ENCODE results near the gene GRPEL1. TPM values are rescaled to one million over a fixed set of nuclear protein-coding genes. Genes with fewer than 3 reads are reported as not detected.

Gene GRPEL1
- total RNA-seq, 1 donor from 2014 or later, result 21.0 TPM

DNA sequence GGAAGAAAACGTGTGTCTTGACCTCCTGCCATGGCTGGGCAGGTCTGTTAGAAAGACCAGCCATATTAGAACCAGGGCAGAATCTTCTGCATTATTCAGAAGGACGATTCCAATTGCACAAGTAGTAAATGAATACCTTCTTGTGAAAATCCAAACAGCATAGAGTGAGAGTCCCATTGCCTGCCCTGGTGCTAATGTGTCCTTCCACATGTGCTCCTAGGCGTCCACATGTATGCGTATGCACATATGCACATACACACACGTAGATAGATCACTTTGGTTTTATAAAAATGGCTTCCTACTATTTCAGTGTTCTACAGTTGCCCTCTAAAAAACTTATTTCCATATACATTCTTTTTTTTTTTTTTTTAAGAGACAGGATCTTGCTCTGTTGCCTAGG lies 10.2 kb upstream of the GRPEL1 start:
- no peak overlapping the region for H3K4me2 ChIP-seq
- TF ChIP-seq EZH2phosphoT487 (IDR thresholded peaks at IDR 0.05) (no peak), EZH2 (IDR thresholded peaks at IDR 0.05) (no peak)
- TF ChIP-seq, protein P1, sequence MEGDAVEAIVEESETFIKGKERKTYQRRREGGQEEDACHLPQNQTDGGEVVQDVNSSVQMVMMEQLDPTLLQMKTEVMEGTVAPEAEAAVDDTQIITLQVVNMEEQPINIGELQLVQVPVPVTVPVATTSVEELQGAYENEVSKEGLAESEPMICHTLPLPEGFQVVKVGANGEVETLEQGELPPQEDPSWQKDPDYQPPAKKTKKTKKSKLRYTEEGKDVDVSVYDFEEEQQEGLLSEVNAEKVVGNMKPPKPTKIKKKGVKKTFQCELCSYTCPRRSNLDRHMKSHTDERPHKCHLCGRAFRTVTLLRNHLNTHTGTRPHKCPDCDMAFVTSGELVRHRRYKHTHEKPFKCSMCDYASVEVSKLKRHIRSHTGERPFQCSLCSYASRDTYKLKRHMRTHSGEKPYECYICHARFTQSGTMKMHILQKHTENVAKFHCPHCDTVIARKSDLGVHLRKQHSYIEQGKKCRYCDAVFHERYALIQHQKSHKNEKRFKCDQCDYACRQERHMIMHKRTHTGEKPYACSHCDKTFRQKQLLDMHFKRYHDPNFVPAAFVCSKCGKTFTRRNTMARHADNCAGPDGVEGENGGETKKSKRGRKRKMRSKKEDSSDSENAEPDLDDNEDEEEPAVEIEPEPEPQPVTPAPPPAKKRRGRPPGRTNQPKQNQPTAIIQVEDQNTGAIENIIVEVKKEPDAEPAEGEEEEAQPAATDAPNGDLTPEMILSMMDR (IDR thresholded peaks at IDR 0.05), result no peak
- no peak overlapping the region for H3K4me3 ChIP-seq
- Mint-ChIP-seq H3K4me1 (no peaks in the 10 kb centered on the region), H3K27ac (no peak overlapping the region), H3K36me3 (no peaks in the 10 kb centered on the region), H3K4me3 (no peak overlapping the region), H3K9me3 (peaks cover 4% of the 10 kb centered on the region), H3K27me3 (ENCODE audit: insufficient read depth, low read depth) (peaks cover 5% of the 10 kb centered on the region)
- no peaks in the 10 kb centered on the region for H4K20me1 ChIP-seq (ENCODE audit: low read depth)
- H3K9ac ChIP-seq, result no peak overlapping the region
- H3K79me2 ChIP-seq (ENCODE audit: low read depth), result no peaks in the 10 kb centered on the region
- H3K27me3 ChIP-seq, result peaks cover 25% of the 10 kb centered on the region
- no peaks in the 10 kb centered on the region for H3K4me1 ChIP-seq
- H2AFZ ChIP-seq (replicated peaks), result no peak overlapping the region
- H3F3A ChIP-seq (ENCODE audit: low read depth), result no peaks in the 10 kb centered on the region
- H3K36me3 ChIP-seq, result no peaks in the 10 kb centered on the region
- no peak for DNase-seq (ENCODE audit: low spot score)
- H3K27ac ChIP-seq, result no peak overlapping the region
- H3K9me3 ChIP-seq (ENCODE audit: low read depth), result peaks cover 5% of the 10 kb centered on the region

DNA sequence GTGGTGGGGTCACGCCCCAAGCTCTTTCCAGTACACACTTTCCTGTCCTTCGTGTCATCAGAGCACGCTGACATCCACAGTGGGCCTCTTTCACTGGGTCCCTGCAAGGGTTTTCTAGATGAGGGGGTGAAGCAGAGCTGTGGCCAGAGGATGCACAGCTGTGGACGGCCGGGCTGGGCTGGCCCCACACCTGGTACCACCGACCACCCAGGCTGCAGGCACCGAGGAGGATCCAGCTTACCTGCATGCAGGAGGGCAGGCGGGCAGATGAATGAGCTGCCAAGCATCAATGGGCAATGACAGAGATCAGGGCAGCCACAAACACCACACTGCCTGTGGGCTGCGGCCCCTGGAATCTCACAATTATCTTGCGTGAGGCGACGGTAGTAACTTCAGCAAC lies 9.5 kb upstream of the GRPEL1 start:
- Histone ChIP-seq H3K27me3 (peaks cover 19% of the 10 kb centered on the region), H3K79me2 (ENCODE audit: low read depth) (no peaks in the 10 kb centered on the region), H3K4me1 (no peaks in the 10 kb centered on the region), H2AFZ (replicated peaks) (no peak overlapping the region), H3K4me2 (no peak overlapping the region), H3K4me3 (no peak overlapping the region), H3F3A (ENCODE audit: low read depth) (no peaks in the 10 kb centered on the region), H4K20me1 (ENCODE audit: low read depth) (no peaks in the 10 kb centered on the region), H3K9ac (no peak overlapping the region), H3K36me3 (no peaks in the 10 kb centered on the region), H3K9me3 (ENCODE audit: low read depth) (peaks cover 5% of the 10 kb centered on the region), H3K27ac (no peak overlapping the region)
- Mint-ChIP-seq H3K36me3 (no peaks in the 10 kb centered on the region), H3K27ac (no peak overlapping the region), H3K27me3 (ENCODE audit: insufficient read depth, low read depth) (peaks cover 5% of the 10 kb centered on the region), H3K4me3 (peak overlapping the region; percentile 50), H3K9me3 (peaks cover 4% of the 10 kb centered on the region), H3K4me1 (no peaks in the 10 kb centered on the region)
- no peak for DNase-seq (ENCODE audit: low spot score)
- TF ChIP-seq EZH2 (IDR thresholded peaks at IDR 0.05), result no peak

DNA sequence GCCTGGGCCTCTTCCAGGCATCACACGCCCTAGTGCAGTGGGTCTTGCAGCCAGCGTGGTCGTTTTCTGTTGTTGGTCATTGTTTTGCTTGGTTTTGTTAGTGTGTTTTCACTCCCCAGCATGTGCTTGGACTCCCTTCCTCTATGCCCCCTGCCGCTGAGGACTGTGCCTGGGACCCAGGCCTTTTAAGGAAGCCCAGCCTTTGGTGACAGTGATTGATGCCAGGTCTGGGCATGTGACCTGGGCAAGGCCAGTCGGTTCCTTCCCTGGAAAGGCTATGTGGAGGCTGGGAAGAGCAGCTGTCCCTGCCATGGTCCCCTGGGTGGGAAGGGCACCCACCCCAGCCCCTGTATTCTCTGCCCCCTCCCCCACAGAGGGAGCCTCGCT lies 8.8 kb upstream of the GRPEL1 start:
- no peak overlapping the region for H3K27ac Mint-ChIP-seq
- no peaks in the 10 kb centered on the region for H3K4me1 Mint-ChIP-seq

More for the DNA sequence above, 8.8 kb upstream of the GRPEL1 start:
- no peak overlapping the region for H3K9ac ChIP-seq
- peaks cover 25% of the 10 kb centered on the region for H3K27me3 ChIP-seq
- DNase-seq (ENCODE audit: low spot score), result no peak
- H3K27ac ChIP-seq, result no peak overlapping the region
- H3K9me3 ChIP-seq (ENCODE audit: low read depth), result peaks cover 5% of the 10 kb centered on the region
- TF ChIP-seq, protein P1 (IDR thresholded peaks at IDR 0.05), result no peak
- TF ChIP-seq EZH2 (IDR thresholded peaks at IDR 0.05), result no peak
- no peak for TF ChIP-seq EZH2phosphoT487 (IDR thresholded peaks at IDR 0.05)
- H4K20me1 ChIP-seq (ENCODE audit: low read depth), result no peaks in the 10 kb centered on the region
- no peaks in the 10 kb centered on the region for H3K79me2 ChIP-seq (ENCODE audit: low read depth)
- Mint-ChIP-seq H3K9me3 (peaks cover 4% of the 10 kb centered on the region), H3K27me3 (ENCODE audit: insufficient read depth, low read depth) (peaks cover 3% of the 10 kb centered on the region), H3K36me3 (no peaks in the 10 kb centered on the region), H3K4me3 (peak overlapping the region; percentile 15)
- no peaks in the 10 kb centered on the region for H3K4me1 ChIP-seq
- H2AFZ ChIP-seq (replicated peaks), result no peak overlapping the region
- no peak overlapping the region for H3K4me2 ChIP-seq
- H3K4me3 ChIP-seq, result no peak overlapping the region
- no peaks in the 10 kb centered on the region for H3K36me3 ChIP-seq
- no peaks in the 10 kb centered on the region for H3F3A ChIP-seq (ENCODE audit: low read depth)
